HepG2 (cell line): ENCODE measurements around the gene EGFR. TPM values are rescaled to one million over a fixed set of nuclear protein-coding genes. Genes with fewer than 3 reads are reported as not detected.

Experiments
- AHDC1 ChIP-seq: sonication (generic); formaldehyde crosslinking; IDR thresholded peaks from 2 replicates; pipeline ENCODE4 v1.5.1; 2020; ENCODE audit warnings: mild to moderate bottlenecking, missing genetic modification reagents, borderline replicate concordance
- CBX2 ChIP-seq, 2 experiments: fragments of 200-600 bp in 1 of 2; sonication (generic); formaldehyde crosslinking in 1 of 2; IDR thresholded peaks; 2 replicates each; pipeline versions ENCODE4 v1.7.0 to v1.8.1; 2018 to 2022; ENCODE audit warnings: low read depth in 2 of 2, low read length in 1 of 2, mild to moderate bottlenecking in 1 of 2, missing genetic modification reagents in 1 of 2
- DPF2 ChIP-seq: sonication (generic); formaldehyde crosslinking; IDR thresholded peaks from 2 replicates; pipeline ENCODE4 v1.4.0; 2020; ENCODE audit warnings: mild to moderate bottlenecking, low read depth, missing genetic modification reagents, borderline replicate concordance
- GATAD1 ChIP-seq: IDR thresholded peaks from 2 replicates; pipeline ENCODE4 v1.6.1; 2016; ENCODE audit warnings: missing genetic modification reagents, missing compliant biosample characterization
- JARID2 ChIP-seq: sonication (generic); formaldehyde crosslinking; IDR thresholded peaks from 2 replicates; pipeline ENCODE4 v1.8.1; 2023; ENCODE audit warnings: missing genetic modification reagents, inconsistent platforms; ENCODE audit not compliant: insufficient replicate concordance
- MED1 ChIP-seq: sonication (generic); formaldehyde crosslinking; IDR thresholded peaks from 2 replicates; pipeline ENCODE4 v1.4.0; 2020; ENCODE audit warnings: missing genetic modification reagents
- RFX5 ChIP-seq: IDR thresholded peaks from 2 replicates; pipeline ENCODE4 v1.6.1; 2011; ENCODE audit warnings: low read depth, low read length, improper control_type of control experiment
- ZFP36L1 ChIP-seq: sonication (generic); formaldehyde crosslinking; IDR thresholded peaks from 2 replicates; pipeline ENCODE4 v1.8.0; 2022; ENCODE audit warnings: mild to moderate bottlenecking, missing genetic modification reagents, moderate library complexity
- ZNF3 ChIP-seq: IDR thresholded peaks from 2 replicates; pipeline ENCODE4 v1.7.0; 2017; ENCODE audit warnings: inconsistent platforms
- ZNF382 ChIP-seq: sonication (generic); formaldehyde crosslinking; IDR thresholded peaks from 2 replicates; pipeline ENCODE4 v1.5.0; 2020; ENCODE audit warnings: missing genetic modification reagents, mild to moderate bottlenecking, borderline replicate concordance
- ZNF484 ChIP-seq: sonication (generic); formaldehyde crosslinking; IDR thresholded peaks from 2 replicates; pipeline ENCODE4 v1.5.1; 2020; ENCODE audit warnings: mild to moderate bottlenecking, low read depth, missing genetic modification reagents, borderline replicate concordance
- ZNF7 ChIP-seq: IDR thresholded peaks from 2 replicates; pipeline ENCODE4 v1.6.1; 2016; ENCODE audit warnings: missing biosample characterization, missing genetic modification reagents
- ZNF704 ChIP-seq: sonication (generic); formaldehyde crosslinking; IDR thresholded peaks from 2 replicates; pipeline ENCODE4 v1.8.1; 2023; ENCODE audit warnings: mild to moderate bottlenecking, inconsistent platforms, moderate library complexity, missing genetic modification reagents, borderline replicate concordance
- ZNF770 ChIP-seq: sonication (generic); formaldehyde crosslinking; IDR thresholded peaks from 2 replicates; pipeline ENCODE4 v1.5.0; 2020; ENCODE audit warnings: mild to moderate bottlenecking, missing genetic modification reagents
- ZNF788 ChIP-seq: sonication (generic); formaldehyde crosslinking; IDR thresholded peaks from 2 replicates; pipeline ENCODE4 v1.5.0; 2020; ENCODE audit warnings: mild to moderate bottlenecking, missing genetic modification reagents, borderline replicate concordance
- polyA plus RNA-seq, 8 experiments: library from polyadenylated mRNA; depleted of rRNA in 3 of 8; stranded (reverse) in 7 of 8; unstranded in 1 of 8; fragments of >200 nt; fragmentation: Illumina TruSeq in 4 of 8; extraction: Trizol in 4 of 8; gene quantifications; 2 replicates each; pipeline versions ENCODE4 v1.2.1 to v1.2.3, GENCODE V29; 2011 to 2016; ENCODE audit warnings: low read depth in 4 of 8, missing spikeins in 1 of 8, mixed read lengths in 1 of 8; ENCODE audit not compliant: insufficient read depth in 1 of 8
- total RNA-seq, 5 experiments: library from RNA; depleted of rRNA; stranded (reverse); fragments of >200 nt; fragmentation: Illumina TruSeq; extraction: Trizol; gene quantifications; 2 replicates each; pipeline ENCODE4 v1.2.3, GENCODE V29; 2016; ENCODE audit warnings: low read depth in 1 of 5

Gene EGFR
- total and polyA plus RNA-seq, 2 of the 13 experiments (the other 11 are each of a cell fraction or from before 2014, with no cell fraction given), result 7.0 to 10.0 TPM

- TF ChIP-seq DPF2, result peak; percentile 62; the same call in 1 of the 2 replicates
- no peak for TF ChIP-seq GATAD1 (CRISPR knock-in tag)
- TF ChIP-seq ZNF788 (CRISPR knock-in tag), result peak; percentile 21; the same call in 1 of the 2 replicates
- TF ChIP-seq ZNF7, result no peak
- no peak for TF ChIP-seq ZNF3 (CRISPR knock-in tag)
- peak; percentile 89 for TF ChIP-seq AHDC1 (CRISPR knock-in tag)
- no peak for TF ChIP-seq RFX5
- TF ChIP-seq ZNF704 (CRISPR knock-in tag), result no peak
- TF ChIP-seq ZNF382 (CRISPR knock-in tag), result no peak
- no peak for TF ChIP-seq JARID2 (CRISPR knock-in tag)
- peak; percentile 97 for TF ChIP-seq MED1 (CRISPR knock-in tag)
- 0 out of 2 replicates have a peak, but pooled peaks have one; percentile 13 for TF ChIP-seq ZNF770 (CRISPR knock-in tag)
- TF ChIP-seq CBX2 (IDR thresholded peaks at IDR 0.05; ENCODE audit: low read depth, low read length), result no peak
- no peak for TF ChIP-seq CBX2 (CRISPR knock-in tag; IDR thresholded peaks at IDR 0.05; ENCODE audit: low read depth)
- TF ChIP-seq ZNF484 (CRISPR knock-in tag), result no peak
- TF ChIP-seq ZFP36L1 (CRISPR knock-in tag), result no peak
These were observed 160.3 kb downstream of the EGFR start (continued) for GRCh38 chr7:55178863-55179773.
